Thyroid gland (tissue), 4 donors: Measurements from ENCODE around the gene PLEKHA1.

Experiments
- POLR2A ChIP-seq, 2 donors: fragments of 450-650 bp; IDR thresholded peaks; one replicate each; pipeline ENCODE4 v1.6.1; 2017; ENCODE audit warnings: antibody characterized with exemption in 2 of 2, mild to moderate bottlenecking in 2 of 2, moderate library complexity in 1 of 2
- TF ChIP-seq, protein P1 (sequence below), 6 experiments: fragments of 200-600 bp in 3 of 6; fragments of 450-650 bp in 3 of 6; sonication (generic) in 3 of 6; IDR thresholded peaks; one replicate each; pipeline ENCODE4 v1.5.1; 2016 to 2019; ENCODE audit warnings: antibody characterized with exemption in 6 of 6, mild to moderate bottlenecking in 2 of 6, inconsistent platforms in 1 of 6, moderate library complexity in 1 of 6

GRCh38 chr10:122359621-122360020 is 14.9 kb upstream of the PLEKHA1 start:
- TF ChIP-seq, protein P1, sequence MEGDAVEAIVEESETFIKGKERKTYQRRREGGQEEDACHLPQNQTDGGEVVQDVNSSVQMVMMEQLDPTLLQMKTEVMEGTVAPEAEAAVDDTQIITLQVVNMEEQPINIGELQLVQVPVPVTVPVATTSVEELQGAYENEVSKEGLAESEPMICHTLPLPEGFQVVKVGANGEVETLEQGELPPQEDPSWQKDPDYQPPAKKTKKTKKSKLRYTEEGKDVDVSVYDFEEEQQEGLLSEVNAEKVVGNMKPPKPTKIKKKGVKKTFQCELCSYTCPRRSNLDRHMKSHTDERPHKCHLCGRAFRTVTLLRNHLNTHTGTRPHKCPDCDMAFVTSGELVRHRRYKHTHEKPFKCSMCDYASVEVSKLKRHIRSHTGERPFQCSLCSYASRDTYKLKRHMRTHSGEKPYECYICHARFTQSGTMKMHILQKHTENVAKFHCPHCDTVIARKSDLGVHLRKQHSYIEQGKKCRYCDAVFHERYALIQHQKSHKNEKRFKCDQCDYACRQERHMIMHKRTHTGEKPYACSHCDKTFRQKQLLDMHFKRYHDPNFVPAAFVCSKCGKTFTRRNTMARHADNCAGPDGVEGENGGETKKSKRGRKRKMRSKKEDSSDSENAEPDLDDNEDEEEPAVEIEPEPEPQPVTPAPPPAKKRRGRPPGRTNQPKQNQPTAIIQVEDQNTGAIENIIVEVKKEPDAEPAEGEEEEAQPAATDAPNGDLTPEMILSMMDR (IDR thresholded peaks at IDR 0.05), result no peak
- TF ChIP-seq POLR2A (IDR thresholded peaks at IDR 0.05), result no peak
